HEK293 (cell line): ENCODE measurements around the gene ACTN4.

Experiments
- CTCF ChIA-PET: fragments of 350-600 bp; formaldehyde crosslinking; extraction: SDS; loops from one replicate; lab custom pipeline; 2021; ENCODE audit warnings: antibody characterized with exemption; lab: Yijun Ruan, JAX
- POLR2A ChIA-PET: fragments of 300-600 bp; formaldehyde crosslinking; extraction: SDS; loops from one replicate; lab custom pipeline; 2020; ENCODE audit warnings: antibody characterized with exemption, inconsistent platforms; lab: Yijun Ruan, JAX
- H3K27ac ChIP-seq: fragments of 200-500 bp; sonication (Bioruptor generic); 2 replicates; pipeline ENCODE4 v1.5.1; 2014; ENCODE audit warnings: low read depth, low read length, control low read depth, inconsistent platforms; ENCODE audit errors: extremely low read depth
- H3K36me3 ChIP-seq, 2 experiments: fragments of 200-500 bp in 1 of 2; sonication (Bioruptor generic) in 1 of 2; 1 replicate in 1 of 2; 2 replicates in 1 of 2; pipeline ENCODE4 v1.5.1; 2014 to 2017; ENCODE audit warnings: inconsistent platforms in 2 of 2, low read length in 2 of 2; ENCODE audit not compliant: control insufficient read depth in 2 of 2, insufficient read depth in 1 of 2
- H3K4me1 ChIP-seq: fragments of 200-500 bp; sonication (Bioruptor generic); 2 replicates; pipeline ENCODE4 v1.5.1; 2014; ENCODE audit warnings: mild to moderate bottlenecking, low read length, inconsistent platforms; ENCODE audit not compliant: control insufficient read depth, insufficient read depth
- H3K4me3 ChIP-seq: 2 replicates; pipeline ENCODE4 v1.5.1; 2011; ENCODE audit warnings: low read depth, mild to moderate bottlenecking, control low read depth, low read length, moderate library complexity
- H3K9me3 ChIP-seq: fragments of 200-500 bp; sonication (Bioruptor generic); 2 replicates; pipeline ENCODE4 v1.5.1; 2014; ENCODE audit warnings: low read depth, low read length, inconsistent platforms; ENCODE audit not compliant: control insufficient read depth, insufficient read depth
- GFI1B ChIP-seq: fragments of 450-650 bp; formaldehyde crosslinking; IDR thresholded peaks from 2 replicates; pipeline ENCODE4 v1.5.1; 2016; ENCODE audit warnings: missing biosample characterization, missing genetic modification characterization
- GLIS1 ChIP-seq: fragments of 450-650 bp; formaldehyde crosslinking; IDR thresholded peaks from 2 replicates; pipeline ENCODE4 v1.5.1; 2016; ENCODE audit warnings: missing biosample characterization, missing genetic modification characterization
- HOXC10 ChIP-seq: sonication (generic); formaldehyde crosslinking; IDR thresholded peaks from 2 replicates; pipeline ENCODE4 v1.8.1; 2023; ENCODE audit warnings: mild to moderate bottlenecking, missing genetic modification reagents
- MEIS1 ChIP-seq: sonication (generic); formaldehyde crosslinking; IDR thresholded peaks from 2 replicates; pipeline ENCODE4 v1.8.1; 2022; ENCODE audit warnings: missing genetic modification reagents, mild to moderate bottlenecking, borderline replicate concordance
- OVOL3 ChIP-seq: fragments of 450-650 bp; formaldehyde crosslinking; IDR thresholded peaks from 2 replicates; pipeline ENCODE4 v1.5.1; 2016; ENCODE audit warnings: missing biosample characterization, missing genetic modification characterization
- SCRT1 ChIP-seq: fragments of 450-650 bp; formaldehyde crosslinking; IDR thresholded peaks from 2 replicates; pipeline ENCODE4 v1.5.1; 2016; ENCODE audit warnings: missing biosample characterization, missing genetic modification characterization, borderline replicate concordance
- ZBTB1 ChIP-seq: fragments of 450-650 bp; formaldehyde crosslinking; IDR thresholded peaks from 2 replicates; pipeline ENCODE4 v1.5.1; 2016; ENCODE audit warnings: missing biosample characterization, missing genetic modification characterization
- ZBTB17 ChIP-seq: fragments of 450-650 bp; formaldehyde crosslinking; IDR thresholded peaks from 2 replicates; pipeline ENCODE4 v1.5.1; 2016; ENCODE audit warnings: missing biosample characterization, missing genetic modification characterization
- ZFP3 ChIP-seq: fragments of 450-650 bp; formaldehyde crosslinking; IDR thresholded peaks from 2 replicates; pipeline ENCODE4 v1.5.1; 2016; ENCODE audit warnings: low read depth, missing biosample characterization, missing genetic modification characterization
- ZIC2 ChIP-seq: fragments of 450-650 bp; formaldehyde crosslinking; IDR thresholded peaks from 2 replicates; pipeline ENCODE4 v1.5.1; 2016; ENCODE audit warnings: missing biosample characterization, missing genetic modification characterization
- ZNF112 ChIP-seq: fragments of 450-650 bp; formaldehyde crosslinking; IDR thresholded peaks from 2 replicates; pipeline ENCODE4 v1.5.0; 2017; ENCODE audit warnings: missing biosample characterization, missing genetic modification characterization
- ZNF19 ChIP-seq: fragments of 450-650 bp; formaldehyde crosslinking; IDR thresholded peaks from 2 replicates; pipeline ENCODE4; 2016; ENCODE audit warnings: missing biosample characterization, missing genetic modification characterization, low read depth
- ZNF354C ChIP-seq: fragments of 450-650 bp; formaldehyde crosslinking; IDR thresholded peaks from 2 replicates; pipeline ENCODE4 v1.5.1; 2016; ENCODE audit warnings: missing biosample characterization, missing genetic modification characterization, low read depth, borderline replicate concordance
- ZNF48 ChIP-seq: fragments of 450-650 bp; formaldehyde crosslinking; IDR thresholded peaks from 2 replicates; pipeline ENCODE4 v1.5.1; 2016; ENCODE audit warnings: missing biosample characterization, missing genetic modification characterization
- ZNF530 ChIP-seq: fragments of 450-650 bp; formaldehyde crosslinking; IDR thresholded peaks from 2 replicates; pipeline ENCODE4 v1.5.1; 2016; ENCODE audit warnings: low read depth, missing biosample characterization, missing genetic modification characterization
- ZNF555 ChIP-seq: fragments of 450-650 bp; formaldehyde crosslinking; conservative IDR thresholded peaks from 2 replicates; pipeline ENCODE4 v1.5.1; 2017; ENCODE audit warnings: missing biosample characterization, mild to moderate bottlenecking, missing genetic modification characterization, inconsistent platforms
- ZNF610 ChIP-seq: fragments of 450-650 bp; formaldehyde crosslinking; IDR thresholded peaks from 2 replicates; pipeline ENCODE4 v1.5.1; 2016; ENCODE audit warnings: missing biosample characterization, missing genetic modification characterization, borderline replicate concordance
- ZNF623 ChIP-seq: fragments of 450-650 bp; formaldehyde crosslinking; IDR thresholded peaks from 2 replicates; pipeline ENCODE4 v1.5.1; 2016; ENCODE audit warnings: missing biosample characterization, missing genetic modification characterization
- ZNF624 ChIP-seq: fragments of 450-650 bp; formaldehyde crosslinking; IDR thresholded peaks from 2 replicates; pipeline ENCODE4 v1.5.1; 2017; ENCODE audit warnings: missing biosample characterization, missing genetic modification characterization
- ZNF654 ChIP-seq: fragments of 450-650 bp; formaldehyde crosslinking; IDR thresholded peaks from 2 replicates; pipeline ENCODE4 v1.5.1; 2016; ENCODE audit warnings: low read depth, missing biosample characterization, missing genetic modification characterization
- ZNF768 ChIP-seq: fragments of 450-650 bp; formaldehyde crosslinking; IDR thresholded peaks from 2 replicates; pipeline ENCODE4 v1.5.1; 2018; ENCODE audit warnings: missing biosample characterization, mild to moderate bottlenecking, missing genetic modification characterization
- ZNF792 ChIP-seq: fragments of 450-650 bp; formaldehyde crosslinking; IDR thresholded peaks from 2 replicates; pipeline ENCODE4 v1.5.1; 2016; ENCODE audit warnings: missing biosample characterization, missing genetic modification characterization
- TF ChIP-seq, protein P1 (sequence below): fragments of 450-650 bp; formaldehyde crosslinking; IDR thresholded peaks from 2 replicates; pipeline ENCODE4 v1.5.1; 2016; ENCODE audit warnings: missing biosample characterization, missing genetic modification characterization
- TF ChIP-seq, protein P2 (sequence below): fragments of 450-650 bp; formaldehyde crosslinking; IDR thresholded peaks from 2 replicates; pipeline ENCODE4 v1.5.1; 2016; ENCODE audit warnings: missing biosample characterization, missing genetic modification characterization, borderline replicate concordance
- TF ChIP-seq, protein P3 (sequence below): fragments of 450-650 bp; formaldehyde crosslinking; IDR thresholded peaks from 2 replicates; pipeline ENCODE4 v1.5.1; 2016; ENCODE audit warnings: missing biosample characterization, missing genetic modification characterization
- TF ChIP-seq, protein P4 (sequence below): fragments of 450-650 bp; formaldehyde crosslinking; IDR thresholded peaks from 2 replicates; pipeline ENCODE4 v1.5.0; 2017; ENCODE audit warnings: missing biosample characterization, missing genetic modification characterization, borderline replicate concordance
- TF ChIP-seq, protein P5 (sequence below): fragments of 450-650 bp; IDR thresholded peaks from 2 replicates; pipeline ENCODE4 v1.5.1; 2018; ENCODE audit warnings: missing biosample characterization, mild to moderate bottlenecking, missing genetic modification characterization

Gene ACTN4

DNA sequence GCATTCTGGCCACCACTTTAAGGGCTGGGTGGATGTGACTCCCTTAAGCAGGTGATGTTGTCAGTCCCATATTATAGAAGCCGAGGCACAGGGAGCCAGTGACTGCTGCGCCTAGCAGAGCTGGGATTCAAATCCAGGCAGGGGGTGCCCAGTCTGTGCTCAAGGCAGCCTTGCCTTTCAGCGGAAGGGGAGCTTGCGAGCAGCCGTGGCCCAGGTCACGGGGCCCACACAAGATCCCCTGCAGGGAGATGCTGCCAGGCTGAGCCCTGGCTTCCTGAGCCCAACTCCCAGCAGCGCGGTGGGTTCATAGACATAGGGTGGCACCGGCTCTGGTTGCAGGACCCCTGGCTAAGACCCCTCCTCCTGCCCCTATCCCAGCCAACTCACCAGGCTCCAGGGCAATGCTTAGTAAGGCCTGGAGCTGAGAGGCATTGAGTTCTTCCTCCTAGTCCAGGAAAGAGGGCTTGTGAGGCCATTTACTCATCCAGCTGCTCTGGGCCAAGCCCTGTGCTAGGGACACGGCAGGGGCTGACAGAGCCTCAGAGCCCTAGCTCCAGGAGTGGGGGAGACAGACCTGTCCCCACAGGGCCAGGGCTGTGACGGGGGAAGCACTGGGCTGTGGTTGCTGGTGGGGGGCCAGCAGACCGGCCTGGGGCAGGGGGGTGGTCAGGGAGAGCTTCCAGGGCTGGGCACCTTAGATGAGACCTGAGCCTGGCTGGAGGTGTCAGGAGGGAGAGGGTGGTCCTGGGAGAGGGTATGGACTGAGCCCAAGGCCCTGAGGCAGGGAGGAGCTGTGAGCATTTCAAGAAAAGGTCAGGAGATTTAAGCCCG is 87.2 kb downstream of the ACTN4 start:
- Histone ChIP-seq H3K36me3 (peaks cover 18 to 22% of the 10 kb centered on the region in 2 experiments), H3K4me3 (no peak overlapping the region), H3K4me1 (peaks cover 5% of the 10 kb centered on the region), H3K9me3 (no peaks in the 10 kb centered on the region), H3K27ac (peak overlapping the region; percentile 55; the same call in 1 of the 2 replicates)
- CTCF ChIA-PET: interaction anchor here (0.6 to 2.8 kb wide), 12 partner anchors 9 to 256 kb away, joined by 3 to 13 read pairs (median 4); partner anchors contain the start of genes ACTN4, MRPS12 and SARS2
- POLR2A ChIA-PET: interaction anchor here (0.6 to 2.1 kb wide), 7 partner anchors 8 to 177 kb away, joined by 3 to 11 read pairs (median 4); partner anchors contain the start of genes ACTN4 and CCER2
- no peak for TF ChIP-seq ZNF654 (tag by site-specific recombination)
- peak; percentile 68 for TF ChIP-seq GLIS1 (tag by site-specific recombination)
- TF ChIP-seq ZBTB17 (tag by site-specific recombination): peak; percentile 64
- TF ChIP-seq ZIC2 (tag by site-specific recombination): peak; percentile 46
- TF ChIP-seq ZNF48 (tag by site-specific recombination): no peak
- TF ChIP-seq, protein P1, sequence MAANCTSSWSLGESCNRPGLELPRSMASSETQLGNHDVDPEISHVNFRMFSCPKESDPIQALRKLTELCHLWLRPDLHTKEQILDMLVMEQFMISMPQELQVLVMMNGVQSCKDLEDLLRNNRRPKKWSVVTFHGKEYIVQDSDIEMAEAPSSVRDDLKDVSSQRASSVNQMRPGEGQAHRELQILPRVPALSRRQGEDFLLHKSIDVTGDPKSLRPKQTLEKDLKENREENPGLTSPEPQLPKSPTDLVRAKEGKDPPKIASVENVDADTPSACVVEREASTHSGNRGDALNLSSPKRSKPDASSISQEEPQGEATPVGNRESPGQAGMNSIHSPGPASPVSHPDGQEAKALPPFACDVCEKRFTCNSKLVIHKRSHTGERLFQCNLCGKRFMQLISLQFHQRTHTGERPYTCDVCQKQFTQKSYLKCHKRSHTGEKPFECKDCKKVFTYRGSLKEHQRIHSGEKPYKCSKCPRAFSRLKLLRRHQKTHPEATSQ: no peak
- no peak for TF ChIP-seq ZNF768 (tag by site-specific recombination)
- TF ChIP-seq, protein P2, sequence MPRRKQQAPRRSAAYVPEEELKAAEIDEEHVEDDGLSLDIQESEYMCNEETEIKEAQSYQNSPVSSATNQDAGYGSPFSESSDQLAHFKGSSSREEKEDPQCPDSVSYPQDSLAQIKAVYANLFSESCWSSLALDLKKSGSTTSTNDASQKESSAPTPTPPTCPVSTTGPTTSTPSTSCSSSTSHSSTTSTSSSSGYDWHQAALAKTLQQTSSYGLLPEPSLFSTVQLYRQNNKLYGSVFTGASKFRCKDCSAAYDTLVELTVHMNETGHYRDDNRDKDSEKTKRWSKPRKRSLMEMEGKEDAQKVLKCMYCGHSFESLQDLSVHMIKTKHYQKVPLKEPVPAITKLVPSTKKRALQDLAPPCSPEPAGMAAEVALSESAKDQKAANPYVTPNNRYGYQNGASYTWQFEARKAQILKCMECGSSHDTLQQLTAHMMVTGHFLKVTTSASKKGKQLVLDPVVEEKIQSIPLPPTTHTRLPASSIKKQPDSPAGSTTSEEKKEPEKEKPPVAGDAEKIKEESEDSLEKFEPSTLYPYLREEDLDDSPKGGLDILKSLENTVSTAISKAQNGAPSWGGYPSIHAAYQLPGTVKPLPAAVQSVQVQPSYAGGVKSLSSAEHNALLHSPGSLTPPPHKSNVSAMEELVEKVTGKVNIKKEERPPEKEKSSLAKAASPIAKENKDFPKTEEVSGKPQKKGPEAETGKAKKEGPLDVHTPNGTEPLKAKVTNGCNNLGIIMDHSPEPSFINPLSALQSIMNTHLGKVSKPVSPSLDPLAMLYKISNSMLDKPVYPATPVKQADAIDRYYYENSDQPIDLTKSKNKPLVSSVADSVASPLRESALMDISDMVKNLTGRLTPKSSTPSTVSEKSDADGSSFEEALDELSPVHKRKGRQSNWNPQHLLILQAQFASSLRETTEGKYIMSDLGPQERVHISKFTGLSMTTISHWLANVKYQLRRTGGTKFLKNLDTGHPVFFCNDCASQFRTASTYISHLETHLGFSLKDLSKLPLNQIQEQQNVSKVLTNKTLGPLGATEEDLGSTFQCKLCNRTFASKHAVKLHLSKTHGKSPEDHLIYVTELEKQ (tag by site-specific recombination): no peak
- TF ChIP-seq, protein P3, sequence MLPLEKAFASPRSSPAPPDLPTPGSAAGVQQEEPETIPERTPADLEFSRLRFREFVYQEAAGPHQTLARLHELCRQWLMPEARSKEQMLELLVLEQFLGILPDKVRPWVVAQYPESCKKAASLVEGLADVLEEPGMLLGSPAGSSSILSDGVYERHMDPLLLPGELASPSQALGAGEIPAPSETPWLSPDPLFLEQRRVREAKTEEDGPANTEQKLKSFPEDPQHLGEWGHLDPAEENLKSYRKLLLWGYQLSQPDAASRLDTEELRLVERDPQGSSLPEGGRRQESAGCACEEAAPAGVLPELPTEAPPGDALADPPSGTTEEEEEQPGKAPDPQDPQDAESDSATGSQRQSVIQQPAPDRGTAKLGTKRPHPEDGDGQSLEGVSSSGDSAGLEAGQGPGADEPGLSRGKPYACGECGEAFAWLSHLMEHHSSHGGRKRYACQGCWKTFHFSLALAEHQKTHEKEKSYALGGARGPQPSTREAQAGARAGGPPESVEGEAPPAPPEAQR: no peak
- TF ChIP-seq ZNF530: no peak
- no peak for TF ChIP-seq ZNF624 (tag by site-specific recombination)
- TF ChIP-seq ZBTB1 (tag by site-specific recombination): no peak
- no peak for TF ChIP-seq GFI1B
- no peak for TF ChIP-seq ZNF19
- TF ChIP-seq ZNF623 (tag by site-specific recombination): peak; percentile 36; the same call in 1 of the 2 replicates
- TF ChIP-seq OVOL3 (tag by site-specific recombination): no peak
- TF ChIP-seq ZNF354C (tag by site-specific recombination): no peak
- TF ChIP-seq ZNF792: no peak
- TF ChIP-seq, protein P4, sequence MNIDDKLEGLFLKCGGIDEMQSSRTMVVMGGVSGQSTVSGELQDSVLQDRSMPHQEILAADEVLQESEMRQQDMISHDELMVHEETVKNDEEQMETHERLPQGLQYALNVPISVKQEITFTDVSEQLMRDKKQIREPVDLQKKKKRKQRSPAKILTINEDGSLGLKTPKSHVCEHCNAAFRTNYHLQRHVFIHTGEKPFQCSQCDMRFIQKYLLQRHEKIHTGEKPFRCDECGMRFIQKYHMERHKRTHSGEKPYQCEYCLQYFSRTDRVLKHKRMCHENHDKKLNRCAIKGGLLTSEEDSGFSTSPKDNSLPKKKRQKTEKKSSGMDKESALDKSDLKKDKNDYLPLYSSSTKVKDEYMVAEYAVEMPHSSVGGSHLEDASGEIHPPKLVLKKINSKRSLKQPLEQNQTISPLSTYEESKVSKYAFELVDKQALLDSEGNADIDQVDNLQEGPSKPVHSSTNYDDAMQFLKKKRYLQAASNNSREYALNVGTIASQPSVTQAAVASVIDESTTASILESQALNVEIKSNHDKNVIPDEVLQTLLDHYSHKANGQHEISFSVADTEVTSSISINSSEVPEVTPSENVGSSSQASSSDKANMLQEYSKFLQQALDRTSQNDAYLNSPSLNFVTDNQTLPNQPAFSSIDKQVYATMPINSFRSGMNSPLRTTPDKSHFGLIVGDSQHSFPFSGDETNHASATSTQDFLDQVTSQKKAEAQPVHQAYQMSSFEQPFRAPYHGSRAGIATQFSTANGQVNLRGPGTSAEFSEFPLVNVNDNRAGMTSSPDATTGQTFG (tag by site-specific recombination): no peak
- TF ChIP-seq ZNF555 (tag by site-specific recombination): no peak
- TF ChIP-seq ZNF610 (tag by site-specific recombination): no peak
- no peak for TF ChIP-seq MEIS1
- no peak for TF ChIP-seq HOXC10 (CRISPR knock-in tag)
- TF ChIP-seq, protein P5, sequence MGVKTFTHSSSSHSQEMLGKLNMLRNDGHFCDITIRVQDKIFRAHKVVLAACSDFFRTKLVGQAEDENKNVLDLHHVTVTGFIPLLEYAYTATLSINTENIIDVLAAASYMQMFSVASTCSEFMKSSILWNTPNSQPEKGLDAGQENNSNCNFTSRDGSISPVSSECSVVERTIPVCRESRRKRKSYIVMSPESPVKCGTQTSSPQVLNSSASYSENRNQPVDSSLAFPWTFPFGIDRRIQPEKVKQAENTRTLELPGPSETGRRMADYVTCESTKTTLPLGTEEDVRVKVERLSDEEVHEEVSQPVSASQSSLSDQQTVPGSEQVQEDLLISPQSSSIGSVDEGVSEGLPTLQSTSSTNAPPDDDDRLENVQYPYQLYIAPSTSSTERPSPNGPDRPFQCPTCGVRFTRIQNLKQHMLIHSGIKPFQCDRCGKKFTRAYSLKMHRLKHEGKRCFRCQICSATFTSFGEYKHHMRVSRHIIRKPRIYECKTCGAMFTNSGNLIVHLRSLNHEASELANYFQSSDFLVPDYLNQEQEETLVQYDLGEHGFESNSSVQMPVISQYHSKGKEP (tag by site-specific recombination): no peak
- no peak for TF ChIP-seq SCRT1 (tag by site-specific recombination)
- no peak for TF ChIP-seq ZFP3 (tag by site-specific recombination)
- TF ChIP-seq ZNF112: no peak
